Measurements from ENCODE around the gene PTRHD1. TPM values are rescaled to one million over a fixed set of nuclear protein-coding genes. Genes with fewer than 3 reads are reported as not detected.
"Not testable (repeated sequence)": the region's sequence is repeated elsewhere in the genome, so short reads cannot be mapped to it uniquely, and the experiment has no call there.

PTRHD1 gene
- total RNA-seq, result 10 to 100 TPM; 28.9 to 32.9 TPM

- Mint-ChIP-seq H3K36me3 (ENCODE audit: low read depth) (peaks cover 46% of the 10 kb centered on the region), H3K27ac (peak within 1 kb of the TSS; percentile 100), H3K4me3 (peak within 1 kb of the TSS; percentile 97), H3K4me1 (ENCODE audit: low read depth) (peaks cover 42% of the 10 kb centered on the region), H3K9me3 (ENCODE audit: insufficient read depth) (no peaks in the 10 kb centered on the region), H3K27me3 (ENCODE audit: low read depth) (no peaks in the 10 kb centered on the region)
- peak; percentile 97 for DNase-seq
- ChIA-PET POLR2A (interaction anchor here (0.5 to 1.7 kb wide), 16 partner anchors 9 to 432 kb away, joined by 3 to 8 read pairs (median 4); partner anchors contain the start of gene ITSN2), CTCF (interaction anchor here (0.8 to 2.3 kb wide), 14 partner anchors 10 to 403 kb away, joined by 3 to 6 read pairs (median 4); no protein-coding TSS in a partner anchor)
- peak; percentile 98 for ATAC-seq
Observed at GRCh38 chr2:24792874-24793760, at the start of gene PTRHD1, which contains the start of gene CENPO. TSS of gene PTRHD1 (minus strand) at chr2:24793391. CDS start at chr2:24793377, 14 bp downstream. TSS of gene CENPO (plus strand) at chr2:24793425. CDS start at chr2:24793920, 495 bp downstream.

GRCh38 chr2:24842081-24843050 lies 49.2 kb upstream of the PTRHD1 start:
- POLR2A ChIA-PET, result no interaction called here
- Mint-ChIP-seq H3K27ac (no peak overlapping the region), H3K27me3 (ENCODE audit: low read depth) (no peaks in the 10 kb centered on the region)

GRCh38 chr2:24840962-24841945 lies 48.1 kb upstream of the PTRHD1 start:
- no peak for DNase-seq
- H3K27me3 Mint-ChIP-seq (ENCODE audit: low read depth), result no peaks in the 10 kb centered on the region
- H3K4me3 Mint-ChIP-seq, result no peak overlapping the region
- ATAC-seq, result peak; percentile 21
- ChIA-PET POLR2A (interaction anchor here (0.5 kb wide), 1 partner anchor 295 kb away, joined by 3 read pairs; no protein-coding TSS in a partner anchor), CTCF (no interaction called here)
- no peaks in the 10 kb centered on the region for H3K9me3 Mint-ChIP-seq (ENCODE audit: insufficient read depth)
- peaks cover 7% of the 10 kb centered on the region for H3K36me3 Mint-ChIP-seq (ENCODE audit: low read depth)
- H3K4me1 Mint-ChIP-seq (ENCODE audit: low read depth), result no peaks in the 10 kb centered on the region
- no peak overlapping the region for H3K27ac Mint-ChIP-seq

More at GRCh38 chr2:24842081-24843050, 49.2 kb upstream of the PTRHD1 start:
- Mint-ChIP-seq H3K36me3 (ENCODE audit: low read depth) (peaks cover 12% of the 10 kb centered on the region), H3K4me3 (no peak overlapping the region), H3K4me1 (ENCODE audit: low read depth) (no peaks in the 10 kb centered on the region), H3K9me3 (ENCODE audit: insufficient read depth) (no peaks in the 10 kb centered on the region)
- DNase-seq (no peak), ATAC-seq (no peak)
- CTCF ChIA-PET, result no interaction called here

GRCh38 chr2:24840164-24840869 lies 47.1 kb upstream of the PTRHD1 start:
- ChIA-PET CTCF (no interaction called here), POLR2A (interaction anchor here (0.5 kb wide), 1 partner anchor 294 kb away, joined by 3 read pairs; no protein-coding TSS in a partner anchor)
- no peak overlapping the region for H3K27ac Mint-ChIP-seq

GRCh38 chr2:24839729-24840128 lies 46.5 kb upstream of the PTRHD1 start:
- POLR2A ChIA-PET, result no interaction called here
- no peak for DNase-seq
- Mint-ChIP-seq H3K36me3 (ENCODE audit: low read depth) (peaks cover 12% of the 10 kb centered on the region), H3K4me1 (ENCODE audit: low read depth) (no peaks in the 10 kb centered on the region), H3K27ac (no peak overlapping the region), H3K27me3 (ENCODE audit: low read depth) (no peaks in the 10 kb centered on the region), H3K4me3 (no peak overlapping the region), H3K9me3 (ENCODE audit: insufficient read depth) (no peaks in the 10 kb centered on the region)
- CTCF ChIA-PET, result no interaction called here
- ATAC-seq, result no peak

More at GRCh38 chr2:24840164-24840869, 47.1 kb upstream of the PTRHD1 start:
- H3K36me3 Mint-ChIP-seq (ENCODE audit: low read depth), result peaks cover 9% of the 10 kb centered on the region
- no peaks in the 10 kb centered on the region for H3K4me1 Mint-ChIP-seq (ENCODE audit: low read depth)
- no peaks in the 10 kb centered on the region for H3K27me3 Mint-ChIP-seq (ENCODE audit: low read depth)
- no peak for ATAC-seq
- no peaks in the 10 kb centered on the region for H3K9me3 Mint-ChIP-seq (ENCODE audit: insufficient read depth)
- no peak overlapping the region for H3K4me3 Mint-ChIP-seq
- DNase-seq, result no peak

- peaks cover 12% of the 10 kb centered on the region for H3K36me3 Mint-ChIP-seq (ENCODE audit: low read depth)
- CTCF ChIA-PET, result no interaction called here
- no peaks in the 10 kb centered on the region for H3K9me3 Mint-ChIP-seq (ENCODE audit: insufficient read depth)
- ATAC-seq (no peak), DNase-seq (no peak)
- H3K4me3 Mint-ChIP-seq, result no peak overlapping the region
- no peaks in the 10 kb centered on the region for H3K4me1 Mint-ChIP-seq (ENCODE audit: low read depth)
- no peaks in the 10 kb centered on the region for H3K27me3 Mint-ChIP-seq (ENCODE audit: low read depth)
- H3K27ac Mint-ChIP-seq, result no peak overlapping the region
- POLR2A ChIA-PET, result interaction anchor here (0.6 kb wide), 1 partner anchor 16 kb away, joined by 3 read pairs; no protein-coding TSS in a partner anchor
Observed at GRCh38 chr2:24838541-24838940, 45.4 kb upstream of the PTRHD1 start.

- DNase-seq (no peak), ATAC-seq (no peak)
- Mint-ChIP-seq H3K4me1 (ENCODE audit: low read depth) (no peaks in the 10 kb centered on the region), H3K9me3 (ENCODE audit: insufficient read depth) (no peaks in the 10 kb centered on the region), H3K36me3 (ENCODE audit: low read depth) (peaks cover 12% of the 10 kb centered on the region), H3K4me3 (no peak overlapping the region), H3K27ac (no peak overlapping the region), H3K27me3 (ENCODE audit: low read depth) (no peaks in the 10 kb centered on the region)
- POLR2A ChIA-PET, result interaction anchor here (0.6 kb wide), 1 partner anchor 16 kb away, joined by 3 read pairs; no protein-coding TSS in a partner anchor
- CTCF ChIA-PET, result interaction anchor here (2.1 kb wide), 1 partner anchor 10 kb away, joined by 5 read pairs; no protein-coding TSS in a partner anchor
Observed at GRCh38 chr2:24837996-24838513, 44.9 kb upstream of the PTRHD1 start.

- Mint-ChIP-seq H3K4me1 (ENCODE audit: low read depth) (no peaks in the 10 kb centered on the region), H3K27ac (no peak overlapping the region), H3K27me3 (ENCODE audit: low read depth) (no peaks in the 10 kb centered on the region), H3K9me3 (ENCODE audit: insufficient read depth) (no peaks in the 10 kb centered on the region), H3K36me3 (ENCODE audit: low read depth) (peaks cover 17% of the 10 kb centered on the region), H3K4me3 (no peak overlapping the region)
- ATAC-seq (no peak), DNase-seq (no peak)
- CTCF ChIA-PET, result interaction anchor here (0.5 to 2.1 kb wide), 2 partner anchors 9 to 148 kb away, joined by 3 to 5 read pairs; no protein-coding TSS in a partner anchor
- POLR2A ChIA-PET, result no interaction called here
Observed at GRCh38 chr2:24836706-24837105, 43.5 kb upstream of the PTRHD1 start.

GRCh38 chr2:24836206-24836605 lies 43.0 kb upstream of the PTRHD1 start:
- POLR2A ChIA-PET, result no interaction called here
- Mint-ChIP-seq H3K4me3 (no peak overlapping the region), H3K36me3 (ENCODE audit: low read depth) (peaks cover 20% of the 10 kb centered on the region), H3K27ac (no peak overlapping the region), H3K27me3 (ENCODE audit: low read depth) (no peaks in the 10 kb centered on the region), H3K9me3 (ENCODE audit: insufficient read depth) (no peaks in the 10 kb centered on the region), H3K4me1 (ENCODE audit: low read depth) (no peaks in the 10 kb centered on the region)
- DNase-seq (no peak), ATAC-seq (no peak)
- CTCF ChIA-PET, result interaction anchor here (2.1 kb wide), 1 partner anchor 8 kb away, joined by 5 read pairs; no protein-coding TSS in a partner anchor

- H3K27me3 Mint-ChIP-seq (ENCODE audit: low read depth); H3K4me3 Mint-ChIP-seq; CTCF ChIA-PET; ATAC-seq; H3K27ac Mint-ChIP-seq; H3K9me3 Mint-ChIP-seq (ENCODE audit: insufficient read depth); POLR2A ChIA-PET; H3K4me1 Mint-ChIP-seq (ENCODE audit: low read depth); DNase-seq: not testable (repeated sequence)
- H3K36me3 Mint-ChIP-seq (ENCODE audit: low read depth), result peaks cover 21% of the 10 kb centered on the region
Observed at GRCh38 chr2:24835411-24835810, 42.2 kb upstream of the PTRHD1 start.
